NCI-H1417 (cell line): ENCODE measurements around the gene TMCC1.

ENCODE experiments used
- DNase-seq, 3 experiments: peaks; one replicate each; lab custom pipeline; 2025; lab: John Stamatoyannopoulos, UW

Gene TMCC1

DNA sequence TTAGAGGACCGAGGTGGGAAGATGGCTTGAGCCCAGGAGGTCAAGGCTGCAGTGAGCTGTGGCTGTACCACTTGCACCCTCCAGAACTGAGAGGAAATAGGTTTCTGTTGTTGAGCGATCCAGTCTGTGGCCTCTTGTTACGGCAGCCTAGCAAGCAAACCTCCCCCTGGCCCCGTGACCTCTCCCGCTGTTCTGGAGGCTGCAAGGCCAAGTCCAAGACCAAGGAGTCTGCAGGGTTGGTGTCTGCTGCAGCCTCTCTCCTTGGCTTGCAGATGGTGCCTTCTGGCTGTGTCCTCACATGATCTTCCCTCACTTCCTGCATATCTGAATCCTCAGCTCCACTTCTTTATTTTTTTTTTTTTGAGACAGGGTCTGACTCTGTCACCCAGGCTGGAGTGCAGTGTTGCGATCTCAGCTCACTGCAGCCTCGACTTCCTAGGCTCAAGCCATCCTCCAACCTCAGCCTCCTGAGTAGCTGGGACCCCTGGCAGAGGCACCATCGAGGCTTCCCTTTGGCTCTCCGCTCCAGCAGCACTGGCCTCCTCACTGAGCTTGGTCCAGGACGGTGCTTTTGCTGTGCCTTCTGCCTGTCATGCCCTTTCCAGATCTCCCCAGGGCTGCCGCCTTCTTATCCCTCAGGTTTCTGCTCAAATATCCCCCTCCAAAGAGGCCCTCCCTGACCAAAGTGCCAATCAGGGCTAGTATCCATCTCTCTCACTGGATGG lies 269.0 kb downstream of the TMCC1 start:
- DNase-seq = no peak

DNA sequence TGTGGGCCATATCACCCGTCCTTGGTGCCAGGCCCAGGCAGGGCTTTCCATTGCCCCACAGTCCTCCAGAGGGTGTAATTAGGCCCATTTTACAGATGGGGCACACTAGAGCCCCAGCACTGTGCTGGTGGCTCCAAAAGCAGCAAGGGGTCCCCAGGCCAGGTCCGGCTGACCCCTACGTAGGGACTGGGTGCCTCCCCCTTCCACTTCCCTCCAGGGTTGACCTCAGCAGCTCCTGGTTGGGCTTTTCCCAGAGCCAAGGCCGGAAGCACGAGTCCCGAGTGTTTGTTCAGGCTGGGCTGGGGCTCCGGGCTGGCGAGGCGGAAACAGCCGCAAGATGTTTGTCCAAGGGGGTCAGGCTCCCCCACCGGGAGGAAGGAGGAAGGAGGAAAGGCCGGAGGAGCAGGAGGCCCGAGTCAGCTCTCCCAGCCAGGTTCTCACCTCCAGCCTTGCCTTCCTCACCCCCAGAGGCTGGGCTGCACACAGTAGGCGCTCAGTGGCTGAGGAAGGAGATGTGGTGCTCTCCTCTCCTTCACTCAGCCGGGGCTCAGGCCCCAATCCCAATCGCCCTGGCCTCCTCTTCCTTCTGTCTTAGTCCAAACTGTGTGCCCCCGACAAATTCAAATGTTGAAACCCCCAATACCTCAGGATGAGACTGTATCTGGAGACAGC lies 269.9 kb downstream of the TMCC1 start:
- no peak for DNase-seq

DNA sequence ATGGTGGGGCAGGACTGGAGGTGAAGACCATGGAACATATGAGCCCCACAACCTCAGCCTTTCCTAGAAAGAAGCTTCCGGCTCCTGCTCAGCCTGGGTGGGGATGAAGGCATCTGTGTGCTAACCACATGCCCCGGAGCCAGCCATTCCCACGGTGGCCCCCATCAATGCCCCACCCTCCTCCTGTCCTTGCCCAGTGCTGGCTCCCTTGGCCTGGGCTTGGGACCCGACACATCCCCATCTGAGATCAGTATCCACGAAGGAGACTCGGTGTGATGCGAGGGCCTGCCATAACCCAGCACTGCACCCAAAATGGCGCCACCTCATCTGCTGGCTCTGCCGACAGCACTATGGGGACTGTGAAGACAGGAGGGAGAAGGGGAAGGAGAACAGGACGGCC lies 270.6 kb downstream of the TMCC1 start:
- DNase-seq = no peak

DNA sequence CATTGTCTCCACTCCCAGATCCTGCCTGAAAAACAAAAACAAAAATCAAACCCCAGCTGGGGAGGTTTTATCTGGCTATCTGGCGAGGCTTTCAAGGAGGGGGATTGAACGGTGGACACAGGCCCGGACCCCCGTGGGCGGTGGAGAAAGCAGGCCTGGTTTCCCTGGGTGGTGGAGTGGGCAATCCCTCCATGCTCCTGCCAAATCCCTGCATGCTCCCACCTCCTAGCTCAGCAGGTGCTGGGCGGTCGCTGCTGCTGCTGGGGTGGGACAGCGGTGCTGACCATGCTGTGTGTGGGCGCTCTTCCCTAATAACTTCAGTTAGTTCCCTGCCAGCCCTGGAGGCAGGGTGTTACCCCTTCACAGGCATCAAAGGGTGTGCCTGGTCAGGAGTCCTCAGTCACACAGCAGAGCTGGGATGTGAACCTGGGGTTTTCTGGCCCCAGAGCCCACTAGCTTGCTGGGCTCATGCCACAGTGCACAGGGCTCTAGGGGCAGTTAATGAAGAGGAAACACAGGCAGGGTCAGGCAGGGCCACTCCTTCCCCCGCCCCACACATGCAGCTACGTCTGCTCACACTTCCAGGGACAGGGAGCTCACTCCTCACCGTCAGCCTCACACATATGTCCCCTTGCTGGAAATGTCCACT lies 271.2 kb downstream of the TMCC1 start:
- DNase-seq = no peak

DNA sequence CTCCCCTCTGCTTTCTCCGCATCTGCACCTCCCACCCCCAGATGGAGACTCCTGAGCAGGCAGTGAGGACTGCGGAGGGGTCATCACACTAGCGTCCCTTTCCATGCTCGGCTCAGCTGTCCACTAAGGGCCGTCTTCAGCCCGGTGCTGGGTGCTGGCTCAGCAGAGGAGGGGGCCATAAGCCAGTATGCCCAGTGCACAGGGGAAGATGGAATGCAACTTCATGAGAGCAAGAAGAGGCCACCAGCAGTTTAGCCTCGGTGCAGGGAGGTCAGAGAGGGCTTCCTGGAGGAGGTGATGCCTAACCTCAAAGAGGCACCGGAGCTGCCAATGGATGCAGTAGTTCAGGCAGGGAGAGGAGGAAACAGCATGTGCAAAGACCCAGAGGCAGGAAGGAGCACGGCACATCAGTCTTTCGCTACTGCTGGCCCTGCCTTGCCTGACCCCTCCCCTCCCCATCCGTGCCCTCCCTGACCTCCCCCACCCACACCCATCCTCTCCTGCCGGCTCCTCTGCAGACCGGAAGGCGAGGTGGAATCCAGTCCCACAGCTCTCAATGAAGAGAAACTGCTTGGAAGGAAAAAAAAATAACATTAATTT lies 271.8 kb downstream of the TMCC1 start:
- no peak for DNase-seq

DNA sequence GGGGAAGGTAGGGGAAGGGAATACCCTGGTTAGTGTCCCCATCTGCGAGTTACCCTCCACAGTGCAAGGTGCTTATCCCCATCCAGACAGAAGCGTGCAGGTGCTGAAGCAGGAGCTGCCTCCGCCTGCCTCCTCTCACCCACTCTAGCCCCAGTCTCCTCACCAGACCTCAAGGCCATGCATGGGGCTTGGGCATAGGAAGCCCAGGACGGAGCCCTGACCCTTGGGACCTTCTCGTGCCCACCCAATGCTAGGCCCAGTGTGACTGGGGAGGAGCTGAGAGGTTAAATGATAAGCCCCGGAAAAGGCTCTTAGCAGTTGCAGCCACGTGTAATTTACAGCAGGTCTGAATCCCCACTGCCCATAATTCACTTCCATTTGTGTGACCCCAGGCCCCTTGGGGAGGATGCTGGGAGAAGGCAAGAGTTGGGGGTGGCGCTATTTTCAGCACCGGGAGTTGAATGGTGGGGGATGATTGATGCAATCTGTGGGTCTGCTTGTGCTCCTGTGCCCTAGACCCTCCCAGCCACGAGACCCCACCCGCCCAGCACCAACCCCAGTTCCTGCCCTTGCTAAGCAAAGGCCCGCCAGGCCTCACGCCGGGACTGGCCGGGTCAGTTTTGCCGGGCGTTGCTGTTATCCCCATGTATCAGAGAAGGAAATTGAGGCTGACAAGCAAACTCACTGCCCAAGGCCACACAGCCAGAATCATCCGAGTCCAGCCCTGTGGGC lies 272.5 kb downstream of the TMCC1 start:
- DNase-seq = no peak

DNA sequence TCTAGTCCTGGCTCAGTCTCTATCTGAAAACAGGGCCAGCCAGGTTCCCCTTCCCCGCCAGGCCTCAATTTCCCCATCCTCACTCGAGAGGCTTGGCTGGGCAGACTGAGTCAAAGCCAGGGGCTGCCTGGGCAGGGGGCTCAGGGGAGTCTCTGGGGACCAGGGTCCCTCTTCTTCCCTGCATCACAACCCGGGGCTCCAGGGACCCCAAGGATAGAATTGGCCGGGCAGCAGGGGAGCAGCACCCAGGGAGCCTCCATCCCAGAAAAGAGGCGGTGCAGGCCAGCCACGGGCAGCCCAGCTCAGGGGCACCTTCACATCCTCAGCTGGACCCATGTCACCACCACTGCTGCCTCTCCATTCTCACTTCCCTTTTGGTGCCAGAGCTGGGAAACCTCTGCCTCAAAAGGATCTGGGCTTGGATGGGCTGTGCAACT lies 273.8 kb downstream of the TMCC1 start:
- DNase-seq = no peak

DNA sequence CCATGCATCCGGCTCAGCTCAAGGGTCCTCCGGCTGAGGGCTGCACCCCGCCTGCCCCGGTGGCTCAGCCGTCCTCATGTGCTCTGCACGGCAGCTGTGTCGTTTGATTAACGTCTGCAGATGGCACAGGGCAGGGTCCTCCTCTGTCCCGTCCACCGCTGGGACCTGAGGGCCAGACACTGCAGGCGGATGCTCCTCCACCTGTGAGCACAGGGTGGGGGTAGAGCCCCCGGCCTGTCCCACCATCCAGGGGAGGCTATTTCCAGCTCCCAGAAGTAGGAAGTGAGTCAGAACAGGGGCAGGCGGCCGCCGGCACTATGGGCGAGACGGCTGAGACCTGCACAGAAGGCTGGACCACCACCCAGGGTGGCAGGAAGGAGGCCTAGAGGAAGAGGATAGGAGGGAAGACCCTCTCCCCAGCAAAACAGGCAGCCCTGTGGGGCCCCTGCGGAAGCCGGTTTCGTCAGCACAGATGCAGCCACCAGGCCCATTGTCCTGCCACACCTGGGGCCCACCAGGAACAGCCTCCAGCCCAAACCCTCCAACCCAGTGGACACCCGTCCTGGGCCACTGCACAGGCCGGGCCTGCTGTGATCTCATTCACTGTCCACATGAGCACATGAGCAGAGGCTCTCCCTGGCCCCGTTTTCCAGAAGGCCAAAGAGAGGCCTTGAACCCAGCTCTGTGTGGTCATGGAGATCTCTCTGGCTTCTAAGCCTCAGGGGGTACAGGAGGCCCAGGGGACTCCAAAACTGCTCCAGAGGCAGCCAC lies 274.4 kb downstream of the TMCC1 start:
- no peak for DNase-seq

DNA sequence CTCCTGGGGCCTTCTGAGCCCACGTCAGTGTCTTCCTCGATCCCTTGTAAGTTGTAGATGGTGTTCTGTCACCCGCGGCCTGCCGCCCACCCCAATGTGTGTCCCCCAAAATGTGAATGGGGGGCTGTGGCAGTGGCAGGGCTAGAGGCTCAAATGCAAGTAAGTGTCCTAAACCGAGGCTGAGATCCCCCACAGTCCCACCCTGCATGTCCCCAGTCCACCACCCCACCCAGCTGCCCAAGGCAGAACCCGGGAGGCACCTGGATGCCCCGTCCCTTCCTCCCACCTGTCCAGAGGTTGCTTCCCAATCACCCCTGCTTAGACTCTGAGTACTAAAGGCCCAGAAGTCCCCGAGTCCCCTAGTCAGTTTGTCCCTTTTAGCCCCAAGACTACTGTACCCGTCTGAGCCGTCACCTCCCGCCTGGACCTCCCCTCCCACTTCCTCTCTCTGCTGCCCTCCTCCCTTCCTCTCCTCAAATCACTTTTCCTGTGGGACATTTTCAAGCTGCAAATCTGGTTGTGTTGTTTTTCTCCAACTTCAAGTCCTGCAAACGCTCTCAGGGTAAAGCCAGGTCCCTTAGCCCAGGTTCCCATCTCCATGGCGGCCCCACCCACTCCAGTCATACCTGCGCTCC lies 275.2 kb downstream of the TMCC1 start:
- DNase-seq = no peak

DNA sequence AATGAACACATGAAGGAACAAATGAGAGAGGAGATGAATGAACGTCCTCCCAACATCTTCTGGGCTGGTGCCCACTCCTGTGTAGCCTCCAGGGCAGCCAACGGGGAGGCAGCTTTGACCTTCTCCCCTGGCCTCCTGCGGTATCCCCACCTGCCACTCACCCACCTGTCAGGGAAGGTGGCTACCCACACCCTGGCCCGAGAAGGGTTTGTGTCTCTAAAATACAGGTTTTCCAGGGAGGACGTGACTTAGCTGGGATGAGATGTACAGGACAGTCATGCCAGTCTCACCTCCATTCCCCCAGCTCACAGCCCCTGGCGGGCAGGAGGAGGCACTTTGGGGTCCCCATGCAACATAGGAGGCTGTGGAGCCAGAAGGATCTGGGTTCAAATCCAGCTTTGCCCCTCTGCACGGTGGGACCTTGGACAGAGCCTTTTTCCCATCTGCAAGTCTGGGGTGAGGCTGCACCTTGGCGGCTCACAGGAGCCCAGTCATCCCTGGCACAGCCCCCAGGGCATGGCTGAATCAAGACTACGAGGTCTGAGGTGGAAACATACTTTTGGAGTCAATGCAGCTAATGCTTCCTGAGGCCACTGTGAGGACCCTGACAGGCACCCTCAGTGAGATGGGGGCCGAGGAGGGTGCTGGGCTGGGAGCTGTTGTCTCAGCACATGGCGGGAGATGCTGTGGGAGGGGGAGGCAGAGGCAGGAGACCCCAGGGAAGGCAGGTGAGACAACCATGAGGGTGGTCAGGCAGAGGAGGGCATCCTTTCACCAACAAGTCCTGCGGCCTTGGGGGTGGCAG lies 275.9 kb downstream of the TMCC1 start:
- DNase-seq = no peak

DNA sequence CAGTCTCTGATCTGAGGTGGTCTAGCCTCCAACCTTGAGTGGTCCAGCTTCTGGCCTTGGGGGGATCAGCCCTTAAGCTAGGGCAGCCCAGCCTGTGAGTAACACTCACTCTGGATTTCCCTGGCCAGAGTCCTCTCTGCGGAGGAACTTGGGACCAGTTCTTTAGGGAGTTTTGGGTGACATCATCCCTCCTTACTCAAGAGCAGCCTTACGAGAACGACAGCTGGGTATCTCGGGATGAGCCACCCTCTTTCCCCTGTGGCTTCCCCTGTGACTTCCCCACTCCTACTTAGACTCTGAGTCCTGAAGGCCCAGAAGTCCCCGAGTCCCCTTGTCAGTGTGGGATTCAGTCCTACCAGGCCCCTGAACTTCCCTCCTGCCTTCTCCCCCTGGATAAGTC lies 276.8 kb downstream of the TMCC1 start:
- DNase-seq = no peak

DNA sequence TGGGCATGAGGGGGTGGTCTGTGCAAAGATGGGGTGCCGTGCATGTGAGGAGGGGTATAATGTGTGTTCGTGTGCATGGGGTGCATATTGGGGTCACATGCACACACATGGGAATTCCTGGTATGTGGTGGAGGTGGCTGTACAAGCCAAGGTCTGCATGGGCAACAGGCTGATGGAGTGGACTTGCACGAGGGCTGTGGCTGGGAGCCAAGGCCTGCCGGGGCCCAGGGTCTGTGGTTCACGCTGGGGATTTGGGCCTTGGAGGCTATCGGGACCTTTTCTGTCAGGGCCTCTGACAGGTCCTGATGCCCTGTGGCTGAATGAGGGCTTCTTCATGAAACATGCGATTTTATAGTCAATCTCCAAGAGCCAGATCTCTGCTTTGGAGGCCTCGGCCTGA lies 277.2 kb downstream of the TMCC1 start:
- no peak for DNase-seq

DNA sequence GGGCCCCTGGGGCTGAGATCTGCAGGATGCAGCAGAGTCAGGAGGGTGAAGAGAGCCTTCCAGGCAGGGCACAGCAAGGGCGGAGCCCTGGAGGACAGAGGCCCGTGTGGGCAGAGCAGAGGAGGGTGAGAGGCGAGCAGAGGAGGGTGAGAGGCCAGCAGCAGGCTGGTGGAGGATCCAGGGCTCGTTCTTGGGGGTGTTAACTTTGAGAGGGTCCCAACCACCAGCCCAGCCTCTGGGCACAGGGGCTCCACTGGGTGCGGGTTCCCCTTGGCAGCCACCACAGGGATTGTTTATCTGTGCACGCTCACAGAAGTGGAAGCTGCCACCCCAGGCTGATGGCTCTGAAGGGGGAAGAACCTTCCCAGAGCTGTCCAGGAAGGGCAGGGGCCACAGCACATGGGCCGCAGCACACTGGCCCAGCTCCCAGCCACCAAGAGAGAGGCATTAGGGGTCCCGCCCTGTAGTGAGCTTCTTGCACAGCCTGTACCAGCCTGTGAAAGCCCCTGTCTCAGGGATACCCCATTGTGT lies 277.7 kb downstream of the TMCC1 start:
- no peak for DNase-seq

DNA sequence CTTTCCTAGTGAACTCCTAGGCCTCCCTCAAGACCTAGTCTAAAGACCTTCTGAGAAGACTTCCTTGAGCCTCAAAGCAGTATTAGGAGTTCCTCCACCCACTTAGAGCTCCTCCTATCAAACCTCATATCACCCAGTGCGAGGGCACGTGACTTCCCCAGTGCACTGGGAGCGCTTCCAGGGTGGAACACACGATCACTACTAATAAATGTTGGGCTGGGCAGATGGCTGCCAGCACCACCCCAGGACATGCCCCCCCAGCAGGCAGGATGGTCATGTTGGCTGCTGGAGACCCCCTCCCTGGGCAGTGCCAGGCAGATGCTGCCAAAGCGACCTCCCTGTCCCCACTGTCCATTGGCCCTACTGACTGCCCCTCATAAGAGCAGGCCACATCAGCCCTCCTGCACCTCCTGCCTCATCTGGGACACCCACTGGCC lies 278.6 kb downstream of the TMCC1 start:
- DNase-seq = no peak

DNA sequence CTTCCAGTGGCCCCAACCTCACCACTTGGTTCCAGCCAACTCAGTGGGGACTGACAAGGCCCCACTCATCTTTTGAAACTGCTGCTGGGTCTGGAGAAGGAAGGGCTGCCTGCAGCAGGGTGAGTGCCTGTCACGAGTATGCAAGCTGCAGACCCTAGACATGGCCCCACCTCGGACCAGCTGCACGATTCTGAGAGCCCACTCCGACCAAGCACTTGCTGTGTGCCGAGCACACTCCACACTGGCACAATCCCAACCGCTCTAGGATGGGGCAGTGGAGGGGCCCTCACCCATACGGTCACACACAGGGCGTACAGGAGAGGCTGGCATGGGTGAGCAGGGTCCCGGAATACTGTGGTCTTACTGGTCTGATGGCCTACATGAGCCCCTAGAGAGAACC lies 279.1 kb downstream of the TMCC1 start:
- DNase-seq = no peak

DNA sequence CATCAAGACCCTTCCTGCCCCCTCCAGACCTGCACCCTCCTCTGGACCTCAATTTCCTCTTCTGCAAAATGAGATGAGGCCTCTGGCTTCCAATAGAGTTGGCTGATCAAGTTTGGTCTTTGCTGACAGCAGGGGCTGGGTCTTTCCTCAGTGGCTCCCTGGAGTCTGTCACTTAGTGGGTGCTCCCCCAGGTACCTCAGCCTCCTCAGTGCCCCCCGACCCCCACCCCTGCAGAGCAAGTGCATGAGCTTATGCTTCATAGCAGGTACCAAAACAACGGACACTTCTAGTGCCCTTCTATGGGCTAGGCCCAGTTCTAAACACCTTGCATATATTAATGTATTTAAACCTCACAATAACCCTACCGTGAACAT lies 280.2 kb downstream of the TMCC1 start:
- DNase-seq = no peak

DNA sequence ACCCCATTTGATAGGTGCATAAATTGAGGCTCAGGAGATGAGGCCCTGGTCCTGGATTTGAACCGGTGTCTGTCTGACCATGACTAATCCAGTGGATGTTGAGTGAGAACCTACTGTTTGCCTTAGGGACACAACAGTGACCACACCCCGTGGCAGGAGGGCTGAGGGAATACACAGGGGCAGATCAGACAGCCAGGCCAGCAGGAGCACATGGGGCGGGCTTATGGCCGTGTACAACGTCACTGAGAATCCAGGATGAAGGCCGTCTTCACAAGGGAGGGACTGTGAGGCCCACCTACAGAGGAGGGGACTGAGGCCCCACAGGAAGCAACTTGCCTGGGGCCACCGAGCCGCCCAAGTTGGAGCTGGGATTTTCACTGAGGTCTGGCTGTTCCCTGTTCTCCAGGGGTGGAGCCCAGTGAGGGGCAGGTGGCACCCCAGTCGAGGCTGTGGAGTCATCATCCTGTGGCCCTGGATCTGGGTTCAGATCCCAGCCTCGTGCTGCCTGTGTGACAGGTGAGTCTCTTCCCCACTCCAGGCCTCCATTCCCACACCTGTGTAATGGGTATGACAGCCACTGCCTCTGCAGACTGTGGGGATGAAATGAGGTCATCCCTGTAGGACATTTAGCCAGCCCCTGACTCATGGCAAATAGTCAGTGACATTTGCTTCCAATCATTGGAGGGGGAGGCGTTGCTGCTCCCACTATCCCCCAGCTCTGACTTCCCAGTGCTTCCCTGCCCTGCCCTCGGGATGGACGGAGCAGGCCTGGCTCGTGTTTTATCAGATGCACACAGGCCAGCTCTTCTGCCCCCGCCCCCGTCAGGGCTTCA lies 280.8 kb downstream of the TMCC1 start:
- DNase-seq = no peak

DNA sequence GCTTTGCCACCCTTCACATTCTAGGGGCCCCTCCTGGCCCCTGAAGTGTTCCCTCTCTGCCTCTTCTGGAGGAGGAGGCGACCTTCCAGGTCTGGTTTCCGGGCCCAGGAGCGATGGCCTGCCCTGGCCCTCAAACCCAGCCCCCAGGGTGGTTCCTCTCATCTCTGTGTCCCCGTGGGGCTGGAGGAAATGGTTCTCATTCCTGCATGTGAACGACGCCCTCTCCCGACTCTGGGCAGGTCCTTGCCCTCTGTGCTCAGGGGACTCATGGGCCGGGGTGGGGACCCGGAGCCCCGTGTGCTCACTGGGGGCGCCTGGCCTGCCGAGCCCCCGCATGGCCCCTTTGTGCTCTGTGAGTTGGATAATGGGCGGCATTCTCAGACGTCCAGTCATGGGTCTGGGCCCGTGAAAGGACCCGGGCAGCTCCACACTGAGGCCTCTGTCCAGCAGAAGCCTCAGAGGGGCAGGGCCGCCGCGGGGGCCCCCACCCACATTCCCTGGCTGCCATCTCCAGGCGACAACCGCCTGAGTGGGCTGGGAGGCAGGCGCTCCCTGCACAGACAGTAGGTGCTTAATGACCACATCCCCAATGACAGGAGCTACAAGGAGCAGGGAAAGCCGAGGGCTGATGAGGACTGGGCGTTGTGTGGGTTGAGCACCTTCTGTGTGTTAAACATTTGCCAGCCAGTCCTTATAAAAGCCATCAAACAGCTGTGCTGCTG lies 281.5 kb downstream of the TMCC1 start:
- no peak for DNase-seq
